ENCODE results near the gene LRP1-AS.

Gene LRP1-AS

GRCh38 chr12:57162553-57163125 is 15.2 kb upstream of the LRP1-AS start:
- H3K27me3 Mint-ChIP-seq, result peaks cover 6% of the 10 kb centered on the region

GRCh38 chr12:57161491-57161890 is 14.1 kb upstream of the LRP1-AS start:
- H3K9me3 Mint-ChIP-seq, result no peaks in the 10 kb centered on the region
- no peak for DNase-seq
- H3K27me3 Mint-ChIP-seq, result peaks cover 6% of the 10 kb centered on the region
- H3K36me3 Mint-ChIP-seq, result no peaks in the 10 kb centered on the region
- H3K4me3 Mint-ChIP-seq, result no peak overlapping the region
- CTCF ChIA-PET, result interaction anchor here (0.9 kb wide), 1 partner anchor 12 kb away, joined by 3 read pairs; no protein-coding TSS in a partner anchor
- H3K27ac Mint-ChIP-seq, result no peak overlapping the region
- peaks cover 12% of the 10 kb centered on the region for H3K4me1 Mint-ChIP-seq

More at GRCh38 chr12:57162553-57163125, 15.2 kb upstream of the LRP1-AS start:
- Mint-ChIP-seq H3K9me3 (no peaks in the 10 kb centered on the region), H3K4me3 (no peak overlapping the region), H3K36me3 (no peaks in the 10 kb centered on the region), H3K27ac (no peak overlapping the region), H3K4me1 (peaks cover 7% of the 10 kb centered on the region)
- CTCF ChIA-PET, result no interaction called here
- DNase-seq, result no peak

- no peak for DNase-seq
- peaks cover 12% of the 10 kb centered on the region for H3K4me1 Mint-ChIP-seq
- no peak overlapping the region for H3K27ac Mint-ChIP-seq
- H3K9me3 Mint-ChIP-seq, result no peaks in the 10 kb centered on the region
- no peak overlapping the region for H3K4me3 Mint-ChIP-seq
- H3K27me3 Mint-ChIP-seq, result peaks cover 13% of the 10 kb centered on the region
- no peaks in the 10 kb centered on the region for H3K36me3 Mint-ChIP-seq
- CTCF ChIA-PET, result interaction anchor here (1.2 to 1.4 kb wide), 2 partner anchors 12 to 36 kb away, joined by 4 to 5 read pairs; no protein-coding TSS in a partner anchor
Measured at GRCh38 chr12:57160741-57161140, 13.3 kb upstream of the LRP1-AS start.

DNA sequence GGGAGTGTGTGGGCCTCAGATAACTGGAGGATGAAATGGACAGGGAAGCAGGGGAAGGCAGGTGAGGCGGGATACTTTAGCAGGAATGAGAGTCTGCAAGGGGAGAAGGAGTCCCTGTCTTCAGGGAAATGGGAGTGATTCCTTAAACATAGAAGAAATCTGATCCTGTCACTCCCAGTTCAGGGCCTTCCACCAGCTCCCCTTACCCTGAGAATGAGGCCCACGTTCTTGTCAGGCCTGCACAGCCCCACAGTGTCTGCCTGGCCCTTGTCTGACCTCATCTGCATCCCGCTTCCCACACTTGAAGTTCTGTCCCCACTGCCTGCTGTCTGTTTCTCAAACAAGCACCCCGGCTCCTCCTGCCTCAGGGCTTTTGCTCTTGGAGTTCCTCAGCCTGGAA is 12.6 kb upstream of the LRP1-AS start:
- H3K27me3 Mint-ChIP-seq, result peaks cover 13% of the 10 kb centered on the region
- no peaks in the 10 kb centered on the region for H3K9me3 Mint-ChIP-seq
- H3K36me3 Mint-ChIP-seq, result no peaks in the 10 kb centered on the region
- H3K27ac Mint-ChIP-seq, result no peak overlapping the region
- no peak overlapping the region for H3K4me3 Mint-ChIP-seq
- CTCF ChIA-PET, result interaction anchor here (1.2 to 1.4 kb wide), 2 partner anchors 12 to 36 kb away, joined by 4 to 5 read pairs; no protein-coding TSS in a partner anchor
- H3K4me1 Mint-ChIP-seq, result peaks cover 12% of the 10 kb centered on the region
- DNase-seq, result no peak

- Mint-ChIP-seq H3K9me3 (no peaks in the 10 kb centered on the region), H3K4me3 (no peak overlapping the region), H3K4me1 (peaks cover 12% of the 10 kb centered on the region), H3K36me3 (no peaks in the 10 kb centered on the region), H3K27ac (no peak overlapping the region), H3K27me3 (peaks cover 13% of the 10 kb centered on the region)
- no peak for DNase-seq
- CTCF ChIA-PET, result no interaction called here
Measured at GRCh38 chr12:57159311-57159710, 11.9 kb upstream of the LRP1-AS start.

- no peaks in the 10 kb centered on the region for H3K36me3 Mint-ChIP-seq
- no peak for DNase-seq
- no peak overlapping the region for H3K4me3 Mint-ChIP-seq
- H3K4me1 Mint-ChIP-seq, result peaks cover 12% of the 10 kb centered on the region
- no peaks in the 10 kb centered on the region for H3K9me3 Mint-ChIP-seq
- H3K27me3 Mint-ChIP-seq, result peaks cover 13% of the 10 kb centered on the region
- CTCF ChIA-PET, result interaction anchor here (1.1 kb wide), 1 partner anchor 10 kb away, joined by 3 read pairs; no protein-coding TSS in a partner anchor
- no peak overlapping the region for H3K27ac Mint-ChIP-seq
Measured at GRCh38 chr12:57158665-57159064, 11.2 kb upstream of the LRP1-AS start.

GRCh38 chr12:57158186-57158585 is 10.8 kb upstream of the LRP1-AS start:
- Mint-ChIP-seq H3K27ac (no peak overlapping the region), H3K36me3 (no peaks in the 10 kb centered on the region), H3K27me3 (peaks cover 14% of the 10 kb centered on the region), H3K9me3 (no peaks in the 10 kb centered on the region), H3K4me1 (peaks cover 12% of the 10 kb centered on the region), H3K4me3 (no peak overlapping the region)
- no peak for DNase-seq
- CTCF ChIA-PET, result interaction anchor here (1.1 kb wide), 1 partner anchor 10 kb away, joined by 3 read pairs; no protein-coding TSS in a partner anchor

GRCh38 chr12:57157588-57158173 is 10.3 kb upstream of the LRP1-AS start:
- no peak overlapping the region for H3K4me3 Mint-ChIP-seq
- CTCF ChIA-PET, result interaction anchor here (1.1 to 1.4 kb wide), 2 partner anchors 11 to 156 kb away, joined by 3 read pairs; no protein-coding TSS in a partner anchor
- H3K27me3 Mint-ChIP-seq, result peaks cover 18% of the 10 kb centered on the region
- H3K9me3 Mint-ChIP-seq, result no peaks in the 10 kb centered on the region
- H3K4me1 Mint-ChIP-seq, result peaks cover 12% of the 10 kb centered on the region
- no peak for DNase-seq
- peak overlapping the region; percentile 20 for H3K27ac Mint-ChIP-seq
- no peaks in the 10 kb centered on the region for H3K36me3 Mint-ChIP-seq

GRCh38 chr12:57156701-57157403 is 9.4 kb upstream of the LRP1-AS start:
- Mint-ChIP-seq H3K27me3 (peaks cover 18% of the 10 kb centered on the region), H3K36me3 (no peaks in the 10 kb centered on the region), H3K4me3 (no peak overlapping the region), H3K27ac (no peak overlapping the region), H3K9me3 (no peaks in the 10 kb centered on the region), H3K4me1 (peaks cover 12% of the 10 kb centered on the region)
- CTCF ChIA-PET, result interaction anchor here (1.4 kb wide), 1 partner anchor 155 kb away, joined by 3 read pairs; no protein-coding TSS in a partner anchor
- DNase-seq, result no peak

DNA sequence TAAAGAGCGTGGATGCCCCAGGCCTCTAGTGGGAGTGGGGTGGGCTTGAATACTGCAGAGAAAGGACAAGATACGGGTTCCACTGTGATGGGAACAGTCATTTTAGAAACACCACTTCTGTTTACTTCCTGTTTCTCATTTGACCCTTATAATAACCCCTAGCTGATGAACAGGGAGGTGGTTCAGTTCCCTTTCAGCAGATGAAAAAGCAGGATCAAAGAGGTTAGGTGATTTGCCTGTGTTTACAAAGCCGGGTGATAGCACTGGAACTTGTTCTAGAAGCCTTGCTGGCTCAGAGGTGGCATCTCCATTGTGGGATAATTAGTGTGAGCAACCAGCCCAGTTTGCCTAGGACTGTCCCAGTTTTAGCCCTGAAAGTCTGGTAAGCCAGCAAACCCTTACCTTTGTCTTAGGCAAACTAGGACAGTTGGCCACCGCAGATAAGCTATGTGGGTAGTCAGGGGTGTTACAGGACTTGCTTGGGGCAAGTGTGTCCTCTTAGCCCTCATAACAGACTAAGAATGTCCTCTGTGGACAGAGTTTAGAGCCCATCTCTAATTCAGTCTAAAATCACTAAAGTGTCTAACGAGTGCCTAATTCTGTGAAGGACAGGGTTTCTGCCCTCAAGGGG is 7.5 kb upstream of the LRP1-AS start:
- peaks cover 21% of the 10 kb centered on the region for H3K27me3 Mint-ChIP-seq
- peaks cover 12% of the 10 kb centered on the region for H3K4me1 Mint-ChIP-seq
- no peak overlapping the region for H3K4me3 Mint-ChIP-seq
- H3K27ac Mint-ChIP-seq, result no peak overlapping the region
- DNase-seq, result no peak
- H3K36me3 Mint-ChIP-seq, result no peaks in the 10 kb centered on the region
- CTCF ChIA-PET, result no interaction called here
- H3K9me3 Mint-ChIP-seq, result no peaks in the 10 kb centered on the region

DNA sequence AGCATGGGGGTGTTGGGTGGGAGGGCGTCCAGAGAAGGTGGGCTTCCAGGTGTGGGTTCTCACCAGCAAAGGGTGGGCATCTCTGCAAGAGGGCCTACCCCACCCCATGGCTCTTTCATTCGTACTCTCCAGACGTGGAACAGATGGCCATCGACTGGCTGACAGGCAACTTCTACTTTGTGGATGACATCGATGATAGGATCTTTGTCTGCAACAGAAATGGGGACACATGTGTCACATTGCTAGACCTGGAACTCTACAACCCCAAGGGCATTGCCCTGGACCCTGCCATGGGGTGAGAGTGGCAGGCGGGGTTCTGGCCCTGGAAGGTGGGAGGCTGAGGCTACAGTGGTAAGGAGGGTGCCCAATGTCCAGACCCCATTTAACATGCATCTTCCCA is 6.7 kb upstream of the LRP1-AS start:
- DNase-seq, result no peak
- Mint-ChIP-seq H3K27me3 (peaks cover 25% of the 10 kb centered on the region), H3K36me3 (no peaks in the 10 kb centered on the region), H3K4me1 (peaks cover 12% of the 10 kb centered on the region), H3K27ac (no peak overlapping the region), H3K9me3 (no peaks in the 10 kb centered on the region), H3K4me3 (no peak overlapping the region)
- CTCF ChIA-PET, result no interaction called here

DNA sequence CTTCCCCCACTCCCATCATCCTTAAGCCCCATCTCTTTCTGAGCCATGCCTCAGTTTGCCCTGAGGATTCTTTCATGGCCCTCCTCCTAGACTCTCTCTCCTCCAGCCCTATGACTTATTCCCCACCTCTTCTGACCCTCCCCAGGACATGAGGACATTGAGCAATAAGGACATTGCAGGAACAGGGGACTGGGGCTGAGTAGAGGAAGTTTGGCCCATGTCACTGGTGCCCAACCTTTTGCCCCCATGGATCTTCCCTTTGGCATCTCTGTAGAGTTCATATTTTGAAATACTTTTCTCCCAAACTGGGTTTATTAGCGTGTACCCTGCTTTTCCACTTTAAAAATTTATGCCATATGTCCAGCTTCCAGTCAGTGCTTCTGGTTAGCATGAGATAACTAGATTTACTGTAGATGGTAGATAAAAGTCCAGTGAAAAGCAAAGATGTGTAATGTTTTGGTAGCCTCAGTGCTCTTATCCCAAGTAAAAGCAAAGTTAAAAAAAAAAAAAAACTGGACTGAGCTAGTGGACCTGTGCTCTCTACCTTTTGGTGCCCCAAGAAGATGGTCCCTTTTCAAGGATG is 6.1 kb upstream of the LRP1-AS start:
- no peak overlapping the region for H3K27ac Mint-ChIP-seq

GRCh38 chr12:57152639-57153038 is 5.2 kb upstream of the LRP1-AS start:
- H3K9me3 Mint-ChIP-seq, result no peaks in the 10 kb centered on the region
- CTCF ChIA-PET, result no interaction called here
- H3K4me1 Mint-ChIP-seq, result peaks cover 6% of the 10 kb centered on the region
- no peak for DNase-seq
- peaks cover 25% of the 10 kb centered on the region for H3K27me3 Mint-ChIP-seq
- no peak overlapping the region for H3K4me3 Mint-ChIP-seq
- H3K36me3 Mint-ChIP-seq, result no peaks in the 10 kb centered on the region
- H3K27ac Mint-ChIP-seq, result no peak overlapping the region

More for the DNA sequence above, 6.1 kb upstream of the LRP1-AS start:
- H3K4me1 Mint-ChIP-seq, result peaks cover 12% of the 10 kb centered on the region
- peaks cover 25% of the 10 kb centered on the region for H3K27me3 Mint-ChIP-seq
- CTCF ChIA-PET, result no interaction called here
- no peak overlapping the region for H3K4me3 Mint-ChIP-seq
- H3K9me3 Mint-ChIP-seq, result no peaks in the 10 kb centered on the region
- H3K36me3 Mint-ChIP-seq, result no peaks in the 10 kb centered on the region
- DNase-seq, result no peak
